Measurements from ENCODE around the gene COL23A1.
"Not testable (repeated sequence)": the region's sequence is repeated elsewhere in the genome, so short reads cannot be mapped to it uniquely, and the experiment has no call there.

COL23A1 gene

GRCh38 chr5:178232124-178232919 is 357.9 kb downstream of the COL23A1 start, which contains the start of gene PHYKPL:
Gene PHYKPL (minus strand): TSS chr5:178232802. CDS start chr5:178232550, 252 bp downstream.
- DNase-seq: peak; percentile 10 to 72

GRCh38 chr5:178231539-178232123 is 358.6 kb downstream of the COL23A1 start:
- no peak for DNase-seq

- no peak for DNase-seq
Measured at GRCh38 chr5:178230879-178231538, 359.2 kb downstream of the COL23A1 start.

GRCh38 chr5:178229861-178230260 is 360.3 kb downstream of the COL23A1 start:
- DNase-seq: no peak

GRCh38 chr5:178229111-178229510 is 361.1 kb downstream of the COL23A1 start:
- DNase-seq: not testable (repeated sequence)

- DNase-seq: no peak
Measured at GRCh38 chr5:178228609-178229008, 361.6 kb downstream of the COL23A1 start.

- no peak for DNase-seq
Measured at GRCh38 chr5:178227929-178228328, 362.3 kb downstream of the COL23A1 start.

GRCh38 chr5:178227138-178227659 is 363.0 kb downstream of the COL23A1 start:
- no peak for DNase-seq

GRCh38 chr5:178225174-178225573 is 365.0 kb downstream of the COL23A1 start:
- no peak for DNase-seq

GRCh38 chr5:178224403-178224802 is 365.8 kb downstream of the COL23A1 start:
- DNase-seq: no peak

GRCh38 chr5:178223828-178224335 is 366.3 kb downstream of the COL23A1 start:
- DNase-seq: no peak

GRCh38 chr5:178223196-178223773 is 366.9 kb downstream of the COL23A1 start:
- DNase-seq: no peak

- DNase-seq: no peak
Measured at GRCh38 chr5:178222292-178222691, 367.9 kb downstream of the COL23A1 start.

- no peak for DNase-seq
Measured at GRCh38 chr5:178221853-178222252, 368.3 kb downstream of the COL23A1 start.

GRCh38 chr5:178221282-178221681 is 368.9 kb downstream of the COL23A1 start:
- no peak for DNase-seq

GRCh38 chr5:178218827-178219226 is 371.4 kb downstream of the COL23A1 start:
- no peak for DNase-seq

GRCh38 chr5:178218237-178218776 is 371.9 kb downstream of the COL23A1 start:
- DNase-seq: no peak

GRCh38 chr5:178216779-178217178 is 373.4 kb downstream of the COL23A1 start:
- DNase-seq: no peak

- DNase-seq: no peak
Measured at GRCh38 chr5:178216088-178216534, 374.1 kb downstream of the COL23A1 start.

- no peak for DNase-seq
Measured at GRCh38 chr5:178215280-178216002, 374.8 kb downstream of the COL23A1 start.

- no peak for DNase-seq
Measured at GRCh38 chr5:178214160-178214803, 375.9 kb downstream of the COL23A1 start.

Data from NCI-H526 (cell line).